Body of pancreas (tissue), 4 donors: ENCODE data around the gene PKNOX2. TPM values are rescaled to one million over a fixed set of nuclear protein-coding genes. Genes with fewer than 3 reads are reported as not detected.

Experiments used
- ATAC-seq: fragments of 150-250 bp; one replicate; pipeline ENCODE4 v1.9.1; 2016
- DNase-seq, 4 donors: peaks; one replicate each; pipeline ENCODE4 v3.0.0-alpha.2; 2019
- H3K27ac ChIP-seq, 4 donors: fragments of 200-600 bp; sonication (generic); 1 replicate in 3 of 4; 2 replicates in 1 of 4; pipeline versions ENCODE4 v1.5.1 to v1.6.1; 2016 to 2019; ENCODE audit warnings: mild to moderate bottlenecking in 1 of 4, mixed read lengths in 1 of 4, moderate library complexity in 1 of 4
- H3K27me3 ChIP-seq, 2 donors: fragments of 200-600 bp; sonication (generic); one replicate each; pipeline ENCODE4 v1.6.0; 2016; ENCODE audit warnings: mild to moderate bottlenecking in 1 of 2
- H3K36me3 ChIP-seq, 2 donors: fragments of 200-600 bp; sonication (generic); replicated peaks in 1 of 2; 2 replicates each; pipeline ENCODE4 v1.5.1; 2016; ENCODE audit warnings: low read depth in 2 of 2; ENCODE audit not compliant: insufficient read depth in 1 of 2
- H3K4me1 ChIP-seq: fragments of 200-600 bp; sonication (generic); one replicate; pipeline ENCODE4 v1.6.0; 2016
- H3K4me3 ChIP-seq, 2 donors: fragments of 200-600 bp; sonication (generic); 1 replicate in 1 of 2; 2 replicates in 1 of 2; pipeline ENCODE4 v1.5.1; 2016 to 2019
- H3K9me3 ChIP-seq, 3 donors: fragments of 200-600 bp; sonication (generic); 1 replicate in 2 of 3; 2 replicates in 1 of 3; pipeline ENCODE4 v1.5.1; 2016
- CTCF ChIP-seq, 7 experiments: fragments of 450-650 bp in 4 of 7; fragments of 200-600 bp in 3 of 7; sonication (generic) in 3 of 7; IDR thresholded peaks; one replicate each; pipeline ENCODE4 v1.5.1; 2016 to 2019; ENCODE audit warnings: antibody characterized with exemption in 7 of 7
- POLR2A ChIP-seq, 3 donors: fragments of 450-650 bp; IDR thresholded peaks; one replicate each; pipeline ENCODE4 v1.6.1; 2016; ENCODE audit warnings: antibody characterized with exemption in 3 of 3, mild to moderate bottlenecking in 2 of 3
- WGBS, 2 donors: methylation state at CpG; one replicate each; pipeline ENCODE4 v1.1.5; 2017; 5-methylcytosine and 5-hydroxymethylcytosine counted together
- intact Hi-C: fragments of 100-400 bp; cut with DNase I; formaldehyde crosslinking; loops from one replicate; pipeline ENCODE4 v1.15.1; 2023
- total RNA-seq, 2 donors: library from RNA; depleted of rRNA; stranded (reverse); fragments of >200 nt; gene quantifications; one replicate each; pipeline ENCODE4 v1.1.0, GENCODE V29; 2016

The PKNOX2 gene
- total RNA-seq, 2 donors from 2014 or later: 4.2 to 4.9 TPM

- no peaks in the 10 kb centered on the region for H3K9me3 ChIP-seq
- H3K4me1 ChIP-seq: peaks cover 7% of the 10 kb centered on the region
- DNase-seq (no peak), ATAC-seq (peak; percentile 28)
- no peak for TF ChIP-seq POLR2A (IDR thresholded peaks at IDR 0.05)
- H3K27me3 ChIP-seq: no peaks in the 10 kb centered on the region
- H3K4me3 ChIP-seq: no peak overlapping the region
- no peak overlapping the region for H3K27ac ChIP-seq
- 53 to 59% methylated on average over 13 to 15 of the region's 15 CpGs for WGBS, 2 donors
- no peaks in the 10 kb centered on the region for H3K36me3 ChIP-seq
- intact Hi-C loops: loop anchor here (10.0 kb wide), 1 partner anchor 759 kb away; no protein-coding TSS in a partner anchor
Measured at GRCh38 chr11:125404157-125404810, 239.7 kb downstream of the PKNOX2 start.

DNA sequence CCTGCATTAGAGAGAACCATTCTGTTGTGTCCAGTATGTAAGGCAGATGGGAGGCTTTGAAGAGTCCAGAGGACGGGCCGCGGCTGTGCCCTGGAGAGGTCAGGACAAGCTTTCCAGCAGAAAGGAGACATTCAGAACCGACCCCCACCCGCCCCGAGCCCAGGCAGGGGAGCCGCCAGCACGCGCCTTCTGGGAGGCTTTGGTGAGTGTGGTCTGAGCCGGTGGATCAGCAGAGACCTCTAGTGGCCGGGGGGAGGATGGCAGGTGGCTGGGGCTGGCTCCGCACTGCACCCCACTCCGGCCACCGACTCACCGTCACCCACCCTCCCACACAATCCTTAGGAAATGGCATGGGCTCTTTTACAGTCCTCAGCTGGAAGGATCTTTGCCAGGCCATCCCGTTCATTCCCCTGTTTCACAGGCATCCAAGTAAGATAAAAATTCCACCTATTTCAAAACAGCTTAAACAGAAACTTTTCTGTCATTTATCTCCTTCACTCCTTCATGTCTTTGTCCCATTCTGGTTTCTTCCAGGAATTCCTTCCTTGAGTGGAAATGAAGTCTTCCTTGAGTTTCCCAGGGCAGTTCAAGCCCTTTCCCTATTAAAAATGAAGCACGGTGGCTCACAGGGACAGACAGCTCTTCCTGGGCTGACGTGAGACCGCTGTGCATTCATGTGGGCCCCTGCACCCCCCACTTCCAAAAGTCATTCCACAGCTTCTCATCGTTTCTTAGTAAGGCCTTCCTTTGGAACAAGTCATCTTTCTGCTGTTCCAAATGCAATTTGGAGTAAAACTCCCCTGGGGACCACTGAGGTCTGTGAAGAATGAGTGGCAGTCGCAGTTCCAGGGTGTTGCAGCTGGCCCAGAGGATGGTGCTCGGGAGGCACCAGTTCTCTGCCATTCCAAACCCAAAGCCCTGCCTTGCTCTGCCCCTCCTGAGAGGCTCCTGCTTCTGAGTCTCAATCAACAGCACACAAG, 240.6 kb downstream of the PKNOX2 start:
- H3K4me3 ChIP-seq: no peak overlapping the region
- peak; percentile 85 for ATAC-seq

DNA sequence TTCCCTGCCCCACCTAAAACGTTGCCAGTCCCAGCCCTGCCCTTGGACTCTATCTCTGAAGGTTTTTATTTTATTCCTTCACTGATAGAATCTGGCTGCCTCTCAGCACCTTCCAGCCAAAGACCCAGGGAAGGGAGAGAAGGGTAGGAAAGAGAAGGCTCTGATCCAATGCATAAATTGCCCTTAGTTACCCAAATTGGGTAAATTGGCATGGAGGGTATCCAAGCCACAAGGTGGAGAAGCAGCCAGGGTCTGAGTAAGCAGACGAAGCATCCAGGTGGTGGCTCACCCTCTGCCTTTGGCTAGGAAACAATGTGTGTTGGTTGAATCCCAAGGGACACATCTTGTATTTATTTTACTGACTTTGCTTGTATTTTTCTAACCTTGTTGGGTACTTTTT, 242.5 kb downstream of the PKNOX2 start:
- no peaks in the 10 kb centered on the region for H3K9me3 ChIP-seq
- H3K27me3 ChIP-seq: no peaks in the 10 kb centered on the region
- peaks cover 7% of the 10 kb centered on the region for H3K4me1 ChIP-seq
- intact Hi-C loops: loop anchor here (10.0 kb wide), 1 partner anchor 762 kb away; no protein-coding TSS in a partner anchor
- DNase-seq (no peak), ATAC-seq (no peak)
- 50 to 66% methylated on average over 2 of the region's 2 CpGs for WGBS, 2 donors
- no peaks in the 10 kb centered on the region for H3K36me3 ChIP-seq
- no peak overlapping the region for H3K27ac ChIP-seq
- TF ChIP-seq CTCF (IDR thresholded peaks at IDR 0.05) (no peak), POLR2A (IDR thresholded peaks at IDR 0.05) (no peak)
- no peak overlapping the region for H3K4me3 ChIP-seq

More for the DNA sequence above, 240.6 kb downstream of the PKNOX2 start:
- peak; percentile 58 to 74 (median 67) for DNase-seq
- Histone ChIP-seq H3K27me3 (no peaks in the 10 kb centered on the region), H3K27ac (no peak overlapping the region), H3K9me3 (no peaks in the 10 kb centered on the region), H3K36me3 (no peaks in the 10 kb centered on the region), H3K4me1 (peaks cover 7% of the 10 kb centered on the region)
- TF ChIP-seq CTCF (IDR thresholded peaks at IDR 0.05) (peak; percentile 78 to 98 (median 88)), POLR2A (IDR thresholded peaks at IDR 0.05) (no peak)
- intact Hi-C loops: loop anchor here (10.0 kb wide), 1 partner anchor 760 kb away; no protein-coding TSS in a partner anchor
- 20 to 23% methylated on average over 18 to 22 of the region's 22 CpGs for WGBS, 2 donors

- ATAC-seq (no peak), DNase-seq (no peak)
- H3K4me1 ChIP-seq: peaks cover 7% of the 10 kb centered on the region
- no peak for TF ChIP-seq POLR2A (IDR thresholded peaks at IDR 0.05)
- no peak for TF ChIP-seq CTCF (IDR thresholded peaks at IDR 0.05)
- no peak overlapping the region for H3K27ac ChIP-seq
- H3K4me3 ChIP-seq: no peak overlapping the region
- WGBS, 2 donors: 77 to 81% methylated on average over 11 to 12 of the region's 12 CpGs
- H3K36me3 ChIP-seq: no peaks in the 10 kb centered on the region
- no peaks in the 10 kb centered on the region for H3K27me3 ChIP-seq
- H3K9me3 ChIP-seq: no peaks in the 10 kb centered on the region
- intact Hi-C loops: loop anchor here (10.0 kb wide), 1 partner anchor 764 kb away; no protein-coding TSS in a partner anchor
Measured at GRCh38 chr11:125408311-125408711, 243.8 kb downstream of the PKNOX2 start.

GRCh38 chr11:125410091-125410490, 245.5 kb downstream of the PKNOX2 start:
- no peak overlapping the region for H3K4me3 ChIP-seq
- peaks cover under 1% of the 10 kb centered on the region for H3K4me1 ChIP-seq
- intact Hi-C loops: no loop called here
- no peak overlapping the region for H3K27ac ChIP-seq
- ATAC-seq (no peak), DNase-seq (no peak)
- WGBS, 2 donors: 56 to 68% methylated on average over 9 to 12 of the region's 12 CpGs
- H3K36me3 ChIP-seq: no peaks in the 10 kb centered on the region
- TF ChIP-seq POLR2A (IDR thresholded peaks at IDR 0.05): no peak
- TF ChIP-seq CTCF (IDR thresholded peaks at IDR 0.05): no peak
- no peaks in the 10 kb centered on the region for H3K27me3 ChIP-seq
- H3K9me3 ChIP-seq: no peaks in the 10 kb centered on the region
